Mesenchymal stem cell (in vitro differentiated cells and primary cell): Measurements from ENCODE around the gene EXOC6.

Experiments used
- DNase-seq: peaks from one replicate; pipeline ENCODE4 v3.0.0-alpha.2; 2013
- H2AFZ ChIP-seq: one replicate; pipeline ENCODE4 v1.6.1; 2013; ENCODE audit warnings: low read depth, mild to moderate bottlenecking, control low read depth, inconsistent platforms, low read length, moderate library complexity
- H2AK5ac ChIP-seq: 2 replicates; pipeline ENCODE4 v1.6.1; 2013; ENCODE audit warnings: low read length, moderate library complexity, mild to moderate bottlenecking, inconsistent platforms; ENCODE audit not compliant: severe bottlenecking
- H2BK120ac ChIP-seq: one replicate; pipeline ENCODE4 v1.6.1; 2013; ENCODE audit warnings: low read depth, mild to moderate bottlenecking, inconsistent platforms, low read length, moderate library complexity
- H2BK12ac ChIP-seq, 2 experiments: one replicate each; pipeline ENCODE4 v1.6.1; 2013; ENCODE audit warnings: inconsistent platforms in 2 of 2, low read length in 2 of 2, mild to moderate bottlenecking in 2 of 2, moderate library complexity in 2 of 2, control low read depth in 1 of 2
- H2BK15ac ChIP-seq: one replicate; pipeline ENCODE4 v1.6.1; 2013; ENCODE audit warnings: mild to moderate bottlenecking, low read depth, inconsistent platforms; ENCODE audit not compliant: poor library complexity, severe bottlenecking
- H2BK5ac ChIP-seq: 2 replicates; pipeline ENCODE4 v1.6.1; 2013; ENCODE audit warnings: low read depth, mild to moderate bottlenecking, low read length, control low read depth, inconsistent platforms; ENCODE audit not compliant: poor library complexity, severe bottlenecking
- H3K14ac ChIP-seq, 2 experiments: one replicate each; pipeline ENCODE4 v1.6.1; 2013; ENCODE audit warnings: inconsistent platforms in 2 of 2, low read length in 2 of 2, control low read depth in 1 of 2, mild to moderate bottlenecking in 1 of 2, moderate library complexity in 1 of 2
- H3K18ac ChIP-seq, 2 experiments: one replicate each; pipeline ENCODE4 v1.6.1; 2013; ENCODE audit warnings: inconsistent platforms in 2 of 2, low read length in 2 of 2, control low read depth in 1 of 2, low read depth in 1 of 2, mild to moderate bottlenecking in 1 of 2
- H3K23ac ChIP-seq, 2 experiments: one replicate each; pipeline ENCODE4 v1.6.1; 2013; ENCODE audit warnings: inconsistent platforms in 2 of 2, low read length in 2 of 2, mild to moderate bottlenecking in 2 of 2, moderate library complexity in 2 of 2, control low read depth in 1 of 2
- H3K27ac ChIP-seq: 2 replicates; pipeline ENCODE4 v1.5.1; 2013; ENCODE audit warnings: mild to moderate bottlenecking, moderate library complexity, low read length, control low read depth, inconsistent platforms; ENCODE audit not compliant: poor library complexity, severe bottlenecking
- H3K27me3 ChIP-seq, 2 experiments: 2 replicates each; pipeline versions ENCODE4 v1.6.1 to v1.7.0; 2013; ENCODE audit warnings: low read length in 2 of 2, mild to moderate bottlenecking in 2 of 2, moderate library complexity in 2 of 2, control low read depth in 1 of 2, inconsistent platforms in 1 of 2; ENCODE audit not compliant: control insufficient read depth in 1 of 2, insufficient read depth in 1 of 2
- H3K36me3 ChIP-seq, 2 experiments: 2 replicates each; pipeline versions ENCODE4 v1.6.1 to v1.7.0; 2013; ENCODE audit warnings: low read length in 2 of 2, control low read depth in 1 of 2, inconsistent platforms in 1 of 2, low read depth in 1 of 2, mild to moderate bottlenecking in 1 of 2; ENCODE audit not compliant: insufficient read depth in 2 of 2, control insufficient read depth in 1 of 2
- H3K4ac ChIP-seq, 2 experiments: one replicate each; pipeline ENCODE4 v1.6.1; 2013; ENCODE audit warnings: inconsistent platforms in 2 of 2, low read length in 2 of 2, mild to moderate bottlenecking in 2 of 2, moderate library complexity in 2 of 2, control low read depth in 1 of 2, low read depth in 1 of 2
- H3K4me1 ChIP-seq: 2 replicates; pipeline ENCODE4 v1.6.1; 2013; ENCODE audit warnings: low read depth, low read length, control low read depth; ENCODE audit not compliant: control insufficient read depth, insufficient read depth
- H3K4me2 ChIP-seq: 2 replicates; pipeline ENCODE4 v1.6.1; 2013; ENCODE audit warnings: low read length, mild to moderate bottlenecking, inconsistent platforms; ENCODE audit not compliant: poor library complexity, severe bottlenecking
- H3K4me3 ChIP-seq, 2 experiments: 2 replicates each; pipeline versions ENCODE4 v1.5.1 to v1.7.0; 2013; ENCODE audit warnings: low read length in 2 of 2, mild to moderate bottlenecking in 2 of 2, control low read depth in 1 of 2, low read depth in 1 of 2; ENCODE audit not compliant: insufficient read depth in 1 of 2
- H3K79me1 ChIP-seq: replicated peaks from 2 replicates; pipeline ENCODE4 v1.6.1; 2013; ENCODE audit warnings: mild to moderate bottlenecking, control low read depth, low read length, inconsistent platforms; ENCODE audit not compliant: poor library complexity, severe bottlenecking
- H3K9ac ChIP-seq: 2 replicates; pipeline ENCODE4 v1.7.0; 2013; ENCODE audit warnings: mild to moderate bottlenecking, low read length, moderate library complexity
- H3K9me3 ChIP-seq: 2 replicates; pipeline ENCODE4 v1.7.0; 2013; ENCODE audit warnings: mild to moderate bottlenecking, low read length; ENCODE audit not compliant: control insufficient read depth
- H4K8ac ChIP-seq: one replicate; pipeline ENCODE4 v1.6.1; 2013; ENCODE audit warnings: inconsistent platforms, mild to moderate bottlenecking, low read length, moderate library complexity
- H4K91ac ChIP-seq: one replicate; pipeline ENCODE4 v1.6.1; 2013; ENCODE audit warnings: mild to moderate bottlenecking, low read length, inconsistent platforms
- WGBS: methylation state at CpG from one replicate; pipeline ENCODE4 v1.1.7; 2013; ENCODE audit warnings: mixed read lengths; 5-methylcytosine and 5-hydroxymethylcytosine counted together

EXOC6 gene

GRCh38 chr10:93090619-93091018 is 242.3 kb downstream of the EXOC6 start:
- no peak overlapping the region for H3K18ac ChIP-seq
- no peaks in the 10 kb centered on the region for H3K79me1 ChIP-seq
- H3K4ac ChIP-seq = no peak overlapping the region
- H3K36me3 ChIP-seq = no peaks in the 10 kb centered on the region
- H3K9ac ChIP-seq = no peak overlapping the region
- no peaks in the 10 kb centered on the region for H3K4me1 ChIP-seq
- H4K8ac ChIP-seq = no peak overlapping the region
- H2BK15ac ChIP-seq = no peak overlapping the region
- no peak overlapping the region for H3K23ac ChIP-seq
- H4K91ac ChIP-seq = no peak overlapping the region
- H2BK12ac ChIP-seq = no peak overlapping the region
- no peak overlapping the region for H3K27ac ChIP-seq
- no peak for DNase-seq
- no peak overlapping the region for H2AFZ ChIP-seq
- H3K4me2 ChIP-seq = no peak overlapping the region
- no peaks in the 10 kb centered on the region for H3K9me3 ChIP-seq
- no peak overlapping the region for H3K14ac ChIP-seq
- H2AK5ac ChIP-seq = no peak overlapping the region
- 93% methylated on average over 2 of the region's 2 CpGs for WGBS
- no peak overlapping the region for H3K4me3 ChIP-seq
- no peak overlapping the region for H2BK120ac ChIP-seq
- peaks cover 27 to 28% of the 10 kb centered on the region in 2 experiments for H3K27me3 ChIP-seq
- H2BK5ac ChIP-seq = no peak overlapping the region

GRCh38 chr10:93091960-93092359 is 243.6 kb downstream of the EXOC6 start:
- Histone ChIP-seq H3K14ac (no peak overlapping the region), H3K27ac (no peak overlapping the region), H3K27me3 (peaks cover 21 to 24% of the 10 kb centered on the region in 2 experiments), H3K18ac (no peak overlapping the region), H3K23ac (no peak overlapping the region), H4K91ac (no peak overlapping the region), H3K36me3 (no peaks in the 10 kb centered on the region), H3K4me3 (no peak overlapping the region), H2AFZ (no peak overlapping the region), H3K9me3 (no peaks in the 10 kb centered on the region), H2BK12ac (no peak overlapping the region), H3K79me1 (no peaks in the 10 kb centered on the region), H2BK15ac (no peak overlapping the region), H2BK120ac (no peak overlapping the region), H3K9ac (no peak overlapping the region), H2BK5ac (no peak overlapping the region), H3K4me2 (no peak overlapping the region), H2AK5ac (no peak overlapping the region), H3K4ac (no peak overlapping the region), H4K8ac (no peak overlapping the region), H3K4me1 (no peaks in the 10 kb centered on the region)
- 100% methylated on average over 1 of the region's 3 CpGs for WGBS
- DNase-seq = no peak

GRCh38 chr10:93095225-93095624 is 246.9 kb downstream of the EXOC6 start:
- Histone ChIP-seq H3K79me1 (no peaks in the 10 kb centered on the region), H2AK5ac (no peak overlapping the region), H2AFZ (no peak overlapping the region), H3K14ac (no peak overlapping the region), H3K9me3 (no peaks in the 10 kb centered on the region), H3K4me2 (no peak overlapping the region), H2BK5ac (no peak overlapping the region), H3K4me1 (no peaks in the 10 kb centered on the region), H2BK120ac (no peak overlapping the region), H3K4ac (no peak overlapping the region), H4K91ac (no peak overlapping the region), H2BK15ac (no peak overlapping the region), H3K23ac (no peak overlapping the region), H3K4me3 (no peak overlapping the region), H3K27me3 (peaks cover 16 to 21% of the 10 kb centered on the region in 2 experiments), H3K27ac (no peak overlapping the region), H2BK12ac (no peak overlapping the region), H4K8ac (no peak overlapping the region), H3K18ac (no peak overlapping the region), H3K9ac (no peak overlapping the region), H3K36me3 (no peaks in the 10 kb centered on the region)
- no CpG with 5 or more reads among the region's 1 CpG for WGBS
- no peak for DNase-seq

- Histone ChIP-seq H3K36me3 (no peaks in the 10 kb centered on the region), H3K4me2 (no peak overlapping the region), H2AK5ac (no peak overlapping the region), H2BK5ac (no peak overlapping the region), H3K23ac (no peak overlapping the region), H2BK15ac (no peak overlapping the region), H2AFZ (no peak overlapping the region), H3K9me3 (no peaks in the 10 kb centered on the region), H3K27ac (no peak overlapping the region), H2BK120ac (no peak overlapping the region), H2BK12ac (no peak overlapping the region), H3K27me3 (peaks cover 16 to 17% of the 10 kb centered on the region in 2 experiments), H3K18ac (no peak overlapping the region), H3K14ac (no peak overlapping the region), H4K91ac (no peak overlapping the region), H3K79me1 (no peaks in the 10 kb centered on the region), H3K4ac (no peak overlapping the region), H4K8ac (no peak overlapping the region), H3K9ac (no peak overlapping the region), H3K4me3 (no peak overlapping the region), H3K4me1 (no peaks in the 10 kb centered on the region)
- no peak for DNase-seq
- WGBS = 63% methylated on average over 5 of the region's 5 CpGs
These were observed 248.6 kb downstream of the EXOC6 start for GRCh38 chr10:93096901-93097300.
